ENCODE data around the gene MAP3K2. TPM values are rescaled to one million over a fixed set of nuclear protein-coding genes. Genes with fewer than 3 reads are reported as not detected.

Gene MAP3K2
- total and polyA plus RNA-seq, 10 of the 15 experiments (the other 5 are each of a cell fraction or from before 2014, with no cell fraction given), result 2.7 to 39.6 (median 16.1) TPM

DNA sequence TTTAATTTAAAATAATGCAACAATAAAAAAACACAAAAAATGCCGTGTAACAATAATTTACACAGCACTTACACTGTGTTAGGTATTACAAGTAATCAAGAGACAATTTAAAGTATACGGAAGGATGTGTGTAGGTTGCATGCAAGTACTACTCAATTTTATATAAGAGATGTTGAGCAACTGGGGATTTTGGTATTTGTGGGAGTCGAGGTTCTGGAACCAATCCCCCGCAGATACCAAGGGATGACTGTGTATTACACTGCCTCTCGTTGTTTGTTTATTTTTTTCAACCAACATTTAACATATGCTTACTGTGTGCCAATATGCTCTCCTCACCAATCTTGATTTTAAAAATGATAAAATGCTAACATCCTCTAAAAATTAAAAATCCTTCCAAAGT, 24.8 kb downstream of the MAP3K2 start (continued):
- TF ChIP-seq, protein P1, sequence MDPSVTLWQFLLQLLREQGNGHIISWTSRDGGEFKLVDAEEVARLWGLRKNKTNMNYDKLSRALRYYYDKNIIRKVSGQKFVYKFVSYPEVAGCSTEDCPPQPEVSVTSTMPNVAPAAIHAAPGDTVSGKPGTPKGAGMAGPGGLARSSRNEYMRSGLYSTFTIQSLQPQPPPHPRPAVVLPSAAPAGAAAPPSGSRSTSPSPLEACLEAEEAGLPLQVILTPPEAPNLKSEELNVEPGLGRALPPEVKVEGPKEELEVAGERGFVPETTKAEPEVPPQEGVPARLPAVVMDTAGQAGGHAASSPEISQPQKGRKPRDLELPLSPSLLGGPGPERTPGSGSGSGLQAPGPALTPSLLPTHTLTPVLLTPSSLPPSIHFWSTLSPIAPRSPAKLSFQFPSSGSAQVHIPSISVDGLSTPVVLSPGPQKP (IDR thresholded peaks at IDR 0.05; ENCODE audit: low read depth, low read length), result no peak
- TF ChIP-seq, protein P2, sequence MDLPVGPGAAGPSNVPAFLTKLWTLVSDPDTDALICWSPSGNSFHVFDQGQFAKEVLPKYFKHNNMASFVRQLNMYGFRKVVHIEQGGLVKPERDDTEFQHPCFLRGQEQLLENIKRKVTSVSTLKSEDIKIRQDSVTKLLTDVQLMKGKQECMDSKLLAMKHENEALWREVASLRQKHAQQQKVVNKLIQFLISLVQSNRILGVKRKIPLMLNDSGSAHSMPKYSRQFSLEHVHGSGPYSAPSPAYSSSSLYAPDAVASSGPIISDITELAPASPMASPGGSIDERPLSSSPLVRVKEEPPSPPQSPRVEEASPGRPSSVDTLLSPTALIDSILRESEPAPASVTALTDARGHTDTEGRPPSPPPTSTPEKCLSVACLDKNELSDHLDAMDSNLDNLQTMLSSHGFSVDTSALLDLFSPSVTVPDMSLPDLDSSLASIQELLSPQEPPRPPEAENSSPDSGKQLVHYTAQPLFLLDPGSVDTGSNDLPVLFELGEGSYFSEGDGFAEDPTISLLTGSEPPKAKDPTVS (IDR thresholded peaks at IDR 0.05; ENCODE audit: low read depth, low read length), result no peak
- TF ChIP-seq SP1 (IDR thresholded peaks at IDR 0.05; ENCODE audit: low read depth, low read length) (no peak), KDM1A (IDR thresholded peaks at IDR 0.05; ENCODE audit: borderline replicate concordance) (no peak)
- TF ChIP-seq, protein P3, sequence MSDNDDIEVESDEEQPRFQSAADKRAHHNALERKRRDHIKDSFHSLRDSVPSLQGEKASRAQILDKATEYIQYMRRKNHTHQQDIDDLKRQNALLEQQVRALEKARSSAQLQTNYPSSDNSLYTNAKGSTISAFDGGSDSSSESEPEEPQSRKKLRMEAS (IDR thresholded peaks at IDR 0.05; ENCODE audit: low read depth, low read length), result no peak
- TF ChIP-seq, protein P4, sequence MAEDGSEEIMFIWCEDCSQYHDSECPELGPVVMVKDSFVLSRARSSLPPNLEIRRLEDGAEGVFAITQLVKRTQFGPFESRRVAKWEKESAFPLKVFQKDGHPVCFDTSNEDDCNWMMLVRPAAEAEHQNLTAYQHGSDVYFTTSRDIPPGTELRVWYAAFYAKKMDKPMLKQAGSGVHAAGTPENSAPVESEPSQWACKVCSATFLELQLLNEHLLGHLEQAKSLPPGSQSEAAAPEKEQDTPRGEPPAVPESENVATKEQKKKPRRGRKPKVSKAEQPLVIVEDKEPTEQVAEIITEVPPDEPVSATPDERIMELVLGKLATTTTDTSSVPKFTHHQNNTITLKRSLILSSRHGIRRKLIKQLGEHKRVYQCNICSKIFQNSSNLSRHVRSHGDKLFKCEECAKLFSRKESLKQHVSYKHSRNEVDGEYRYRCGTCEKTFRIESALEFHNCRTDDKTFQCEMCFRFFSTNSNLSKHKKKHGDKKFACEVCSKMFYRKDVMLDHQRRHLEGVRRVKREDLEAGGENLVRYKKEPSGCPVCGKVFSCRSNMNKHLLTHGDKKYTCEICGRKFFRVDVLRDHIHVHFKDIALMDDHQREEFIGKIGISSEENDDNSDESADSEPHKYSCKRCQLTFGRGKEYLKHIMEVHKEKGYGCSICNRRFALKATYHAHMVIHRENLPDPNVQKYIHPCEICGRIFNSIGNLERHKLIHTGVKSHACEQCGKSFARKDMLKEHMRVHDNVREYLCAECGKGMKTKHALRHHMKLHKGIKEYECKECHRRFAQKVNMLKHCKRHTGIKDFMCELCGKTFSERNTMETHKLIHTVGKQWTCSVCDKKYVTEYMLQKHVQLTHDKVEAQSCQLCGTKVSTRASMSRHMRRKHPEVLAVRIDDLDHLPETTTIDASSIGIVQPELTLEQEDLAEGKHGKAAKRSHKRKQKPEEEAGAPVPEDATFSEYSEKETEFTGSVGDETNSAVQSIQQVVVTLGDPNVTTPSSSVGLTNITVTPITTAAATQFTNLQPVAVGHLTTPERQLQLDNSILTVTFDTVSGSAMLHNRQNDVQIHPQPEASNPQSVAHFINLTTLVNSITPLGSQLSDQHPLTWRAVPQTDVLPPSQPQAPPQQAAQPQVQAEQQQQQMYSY (CRISPR knock-in tag; IDR thresholded peaks at IDR 0.05), result no peak
